Measurements from ENCODE around the gene DACH1.

Gene DACH1

GRCh38 chr13:71489041-71489440, 378.0 kb downstream of the DACH1 start:
- DNase-seq (ENCODE audit: low read depth in 3 of 3) = no peak

DNA sequence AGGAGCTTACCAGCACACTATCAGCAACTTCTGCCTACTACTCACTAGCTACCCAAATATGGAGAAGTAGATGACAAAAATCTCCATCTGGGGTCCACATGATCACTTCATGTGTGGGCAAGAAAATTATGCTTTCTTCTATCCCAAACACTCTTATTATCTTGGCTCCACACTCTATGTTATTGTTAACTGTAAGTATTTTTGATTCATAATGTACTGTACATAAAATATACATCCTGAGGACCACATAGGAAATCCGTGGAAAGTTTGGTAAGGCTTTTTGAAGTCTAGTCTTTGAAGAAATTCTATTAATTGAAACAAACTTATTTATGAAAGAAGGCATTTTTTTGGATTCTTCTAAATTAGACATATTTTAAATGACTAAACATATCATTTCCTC, 378.8 kb downstream of the DACH1 start:
- no peak for DNase-seq (ENCODE audit: low read depth in 3 of 3)

GRCh38 chr13:71485913-71486312, 381.1 kb downstream of the DACH1 start:
- DNase-seq (ENCODE audit: low read depth in 3 of 3) = no peak

DNA sequence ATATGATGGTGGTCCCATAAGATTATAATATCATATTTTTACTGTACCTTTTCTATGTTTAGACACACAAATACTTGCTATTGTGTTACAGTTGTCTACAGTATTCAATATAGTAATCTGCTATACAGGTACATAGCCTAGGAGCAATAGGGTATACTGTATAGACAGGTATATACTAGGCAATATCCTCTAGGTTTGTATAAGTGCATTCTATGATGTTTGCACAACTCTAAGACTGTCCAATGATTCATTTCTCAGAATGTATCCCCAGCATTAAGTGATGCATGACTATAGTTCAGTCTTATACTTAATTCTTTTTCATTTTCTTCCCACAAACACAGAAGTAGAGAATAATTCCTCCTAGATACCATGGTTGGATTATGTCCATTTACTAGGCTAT, 383.3 kb downstream of the DACH1 start:
- DNase-seq (ENCODE audit: low read depth in 3 of 3) = no peak

- no peak for DNase-seq (ENCODE audit: low read depth in 3 of 3)
Measured at GRCh38 chr13:71481501-71481900, 385.5 kb downstream of the DACH1 start.

DNA sequence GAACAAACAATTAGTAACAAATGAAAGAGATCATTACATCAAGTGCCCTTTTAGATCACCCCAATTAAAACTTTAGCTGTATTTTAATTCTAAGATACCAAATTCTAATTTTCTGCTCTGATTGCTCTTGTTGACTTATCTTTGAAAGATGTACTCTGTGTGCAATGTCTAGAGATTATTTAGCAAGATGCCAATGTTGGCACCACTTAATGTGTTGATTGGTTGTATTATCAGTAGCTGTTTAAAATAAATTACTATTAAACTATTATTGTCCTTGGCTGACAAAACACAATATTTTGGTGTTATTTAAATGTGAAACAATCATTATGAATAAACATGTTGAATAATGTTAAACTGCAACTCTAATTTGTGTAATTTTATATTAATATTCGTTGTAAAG, 386.0 kb downstream of the DACH1 start:
- no peak for DNase-seq (ENCODE audit: low read depth in 3 of 3)

DNA sequence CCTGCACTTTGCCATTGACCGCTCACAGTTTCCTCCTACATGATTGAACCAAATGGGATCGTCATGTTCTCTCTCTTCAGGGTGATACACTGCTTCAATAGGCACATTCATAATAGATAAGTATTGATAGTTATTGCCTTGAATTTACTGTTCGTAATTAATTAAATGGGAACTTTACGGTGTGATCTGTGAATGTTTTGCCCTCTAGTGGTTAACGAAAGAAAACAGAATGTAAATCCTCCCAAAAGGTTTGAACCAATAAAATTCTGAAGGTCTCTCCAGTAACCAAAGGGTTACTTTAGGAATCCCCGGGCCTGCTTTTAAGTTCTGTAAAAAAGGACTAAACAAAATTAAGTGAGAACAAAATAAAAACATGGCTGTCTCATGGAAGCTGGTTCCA, 389.3 kb downstream of the DACH1 start:
- no peak for DNase-seq (ENCODE audit: low read depth in 3 of 3)

DNA sequence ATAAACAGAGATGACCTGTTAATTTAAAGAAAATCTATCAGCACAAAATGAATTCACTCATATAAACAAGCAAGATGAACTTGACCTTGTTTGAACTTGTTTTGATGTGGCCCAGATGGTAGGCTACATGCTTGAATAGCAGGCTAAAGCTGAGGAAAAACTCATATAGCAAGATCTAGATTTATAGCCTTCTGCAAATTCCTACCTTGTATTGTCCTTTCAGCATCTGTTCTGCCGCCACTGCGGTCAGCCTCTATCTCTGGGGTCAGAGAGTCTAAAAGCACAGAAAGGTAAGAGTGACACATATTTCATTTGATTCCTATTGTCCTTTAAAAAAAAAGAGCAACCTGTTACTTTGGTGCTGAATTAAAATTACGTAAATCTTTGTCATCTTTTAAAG, 392.1 kb downstream of the DACH1 start:
- DNase-seq (ENCODE audit: low read depth in 3 of 3) = no peak

GRCh38 chr13:71469626-71470025, 397.4 kb downstream of the DACH1 start:
- no peak for DNase-seq (ENCODE audit: low read depth in 3 of 3)

DNA sequence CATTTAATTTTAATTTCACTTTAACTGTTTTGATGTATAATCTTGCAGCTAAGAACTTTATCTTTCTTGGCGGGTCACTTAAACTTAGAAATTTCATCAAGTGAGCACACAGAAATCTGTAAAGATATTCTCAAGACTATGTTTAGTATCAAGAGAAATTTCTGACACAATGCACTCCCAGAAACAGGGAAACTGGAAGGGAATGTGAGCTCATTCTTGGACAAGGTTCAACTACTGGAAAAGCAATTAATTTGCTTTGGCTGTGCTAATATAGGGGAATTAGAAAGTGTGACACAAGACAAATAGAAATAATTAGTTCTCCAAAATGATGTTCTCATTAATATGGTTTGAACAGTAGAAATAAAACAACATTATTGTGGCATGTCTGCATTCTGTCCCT, 402.3 kb downstream of the DACH1 start:
- no peak for DNase-seq (ENCODE audit: low read depth in 3 of 3)

- DNase-seq (ENCODE audit: low read depth in 3 of 3) = no peak
Measured at GRCh38 chr13:71461892-71462291, 405.1 kb downstream of the DACH1 start.

GRCh38 chr13:71460211-71460610, 406.8 kb downstream of the DACH1 start:
- DNase-seq (ENCODE audit: low read depth in 3 of 3) = no peak

- DNase-seq (ENCODE audit: low read depth in 3 of 3) = no peak
Measured at GRCh38 chr13:71459708-71460107, 407.3 kb downstream of the DACH1 start.

DNA sequence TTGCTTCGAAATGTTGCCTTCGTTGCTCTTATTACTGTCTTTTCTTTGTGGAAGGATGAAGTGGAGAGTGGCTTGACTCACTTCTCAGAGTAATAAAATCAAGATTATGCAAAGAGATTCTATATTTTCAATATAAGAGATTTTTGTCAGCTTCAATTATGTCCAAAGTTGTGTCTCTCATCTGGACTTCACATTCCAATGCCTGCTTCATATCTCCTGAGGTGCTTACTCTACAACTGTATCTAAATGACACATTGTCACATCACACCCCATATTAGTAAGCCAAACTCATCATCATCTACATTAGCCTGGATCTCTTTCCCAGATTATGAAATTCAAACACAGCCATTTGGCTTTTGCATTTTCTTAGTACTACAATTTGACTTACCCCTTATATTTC, 409.4 kb downstream of the DACH1 start:
- no peak for DNase-seq (ENCODE audit: low read depth in 3 of 3)

- no peak for DNase-seq (ENCODE audit: low read depth in 3 of 3)
Measured at GRCh38 chr13:71456136-71456535, 410.9 kb downstream of the DACH1 start.

DNA sequence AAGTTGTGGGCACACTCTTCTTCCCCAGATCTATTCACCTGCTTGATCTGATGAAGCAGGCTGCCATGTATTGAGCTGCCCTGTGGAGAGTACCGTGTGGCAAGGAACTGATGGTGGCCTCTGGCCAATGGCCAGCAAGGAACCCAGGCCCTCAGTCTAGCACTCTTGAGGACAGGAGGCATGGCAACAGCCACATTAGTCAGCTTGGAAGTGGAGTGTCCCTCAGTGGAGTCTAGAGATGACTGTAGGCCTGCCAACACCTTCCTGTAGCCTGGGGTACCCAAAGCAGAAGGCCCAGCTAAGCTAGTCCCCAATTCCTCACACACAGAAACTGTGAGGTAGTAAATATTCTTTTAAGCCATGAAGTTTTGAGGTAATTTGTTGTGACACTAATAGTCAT, 412.5 kb downstream of the DACH1 start:
- DNase-seq (ENCODE audit: low read depth in 3 of 3) = no peak

- DNase-seq (ENCODE audit: low read depth in 3 of 3) = no peak
Measured at GRCh38 chr13:71448080-71448630, 418.8 kb downstream of the DACH1 start.

GRCh38 chr13:71437704-71438103, 429.3 kb downstream of the DACH1 start:
- no peak for DNase-seq (ENCODE audit: low read depth in 3 of 3)

GRCh38 chr13:71430681-71431080, 436.3 kb downstream of the DACH1 start:
- no peak for DNase-seq (ENCODE audit: low read depth in 3 of 3)

- DNase-seq (ENCODE audit: low read depth in 3 of 3) = no peak
Measured at GRCh38 chr13:71417205-71417604, 449.8 kb downstream of the DACH1 start.

- no peak for DNase-seq (ENCODE audit: low read depth in 3 of 3)
Measured at GRCh38 chr13:71412231-71412630, 454.8 kb downstream of the DACH1 start.

- DNase-seq (ENCODE audit: low read depth in 3 of 3) = no peak
Measured at GRCh38 chr13:71408416-71408815, 458.6 kb downstream of the DACH1 start.

DNA sequence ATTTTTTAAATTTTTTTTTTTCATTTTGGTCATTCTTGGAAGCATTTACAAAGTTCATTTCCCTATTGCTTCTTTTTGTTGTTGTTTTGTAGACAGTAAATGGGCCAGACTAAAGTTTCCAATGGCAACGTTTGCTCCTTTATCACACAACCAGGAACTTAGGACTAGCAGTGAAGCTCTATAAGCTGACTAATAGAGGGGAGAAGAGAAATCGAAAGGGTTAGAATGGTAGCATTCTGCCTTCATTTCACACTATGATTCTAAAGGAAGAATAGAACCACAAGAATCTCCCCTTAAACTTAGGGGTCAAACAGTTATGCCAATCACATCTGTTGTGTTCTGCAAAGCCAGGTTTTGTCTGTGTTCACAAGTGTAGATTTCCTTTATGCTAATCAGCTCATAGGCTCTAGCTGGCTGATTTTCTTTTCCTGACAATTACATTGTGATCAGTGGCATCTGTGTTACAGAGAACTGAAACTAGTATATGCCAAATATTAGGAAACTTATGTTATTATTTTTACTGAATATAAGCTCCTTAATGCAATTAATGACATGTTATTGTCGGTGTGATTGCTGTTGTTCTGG, 467.3 kb downstream of the DACH1 start:
- DNase-seq (ENCODE audit: low read depth in 3 of 3) = no peak

GRCh38 chr13:71396149-71396548, 470.9 kb downstream of the DACH1 start:
- DNase-seq (ENCODE audit: low read depth in 3 of 3) = no peak

Measured in stimulated activated CD4-positive, alpha-beta T cell treated with anti-CD3 and anti-CD28 coated beads, TNF-alpha, amount 100 ng/mL, for 48 hours (primary cell).